ENCODE data around the gene KCNAB1.

Gene KCNAB1

GRCh38 chr3:156334841-156335545, 214.6 kb downstream of the KCNAB1 start:
- no peak for DNase-seq

GRCh38 chr3:156339491-156339890, 219.1 kb downstream of the KCNAB1 start:
- no peak for DNase-seq

GRCh38 chr3:156341332-156341731, 221.0 kb downstream of the KCNAB1 start:
- no peak for DNase-seq

DNA sequence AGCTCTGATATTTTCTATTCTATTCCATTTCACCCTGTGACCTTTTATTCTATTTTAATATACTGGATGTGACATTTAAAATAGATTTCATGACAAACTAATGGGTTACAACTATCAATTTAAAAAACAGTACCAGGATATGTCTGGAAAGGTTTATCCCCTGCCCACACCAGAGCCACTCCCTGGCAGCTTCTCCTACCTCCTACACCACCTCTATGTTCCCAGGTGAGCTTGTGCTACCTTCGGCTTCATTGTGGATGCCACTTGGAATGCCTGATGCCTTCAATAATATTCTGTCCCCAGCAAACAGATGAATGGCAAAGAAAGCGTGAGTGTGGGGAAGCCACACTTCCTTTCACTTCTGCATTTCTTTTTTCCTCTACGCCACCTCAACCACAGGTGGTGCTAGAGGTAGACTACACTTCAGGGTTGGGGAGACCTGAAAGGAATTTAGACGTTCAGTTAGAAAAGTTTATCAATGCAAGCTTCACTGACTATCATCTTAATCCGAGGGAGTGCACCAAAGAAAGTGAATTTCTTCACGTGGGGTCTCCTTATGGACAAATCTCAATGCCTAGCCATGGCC, 221.5 kb downstream of the KCNAB1 start:
- no peak for DNase-seq

- DNase-seq: no peak
Measured at GRCh38 chr3:156344215-156344614, 223.8 kb downstream of the KCNAB1 start.

GRCh38 chr3:156349111-156349510, 228.7 kb downstream of the KCNAB1 start:
- no peak for DNase-seq

DNA sequence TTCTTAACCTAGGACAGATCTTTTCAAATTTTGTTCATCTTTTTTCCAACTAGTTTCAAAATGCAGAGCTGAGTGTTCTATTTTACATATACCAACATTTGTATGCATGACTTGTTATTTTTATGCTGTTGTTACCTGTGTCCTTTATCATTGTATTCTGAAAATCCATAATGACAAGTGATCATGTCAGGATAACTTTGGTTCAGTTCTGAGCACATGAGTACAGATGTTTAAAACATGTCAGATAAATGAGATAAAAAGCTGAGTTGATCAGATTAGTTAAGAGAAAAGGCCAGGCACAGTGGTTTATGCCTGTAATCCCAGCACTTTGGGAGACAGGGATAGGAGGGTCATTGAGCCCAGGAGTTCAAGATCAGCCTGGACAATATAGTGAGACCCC, 229.6 kb downstream of the KCNAB1 start:
- no peak for DNase-seq

- DNase-seq: no peak
Measured at GRCh38 chr3:156350781-156351180, 230.4 kb downstream of the KCNAB1 start.

- no peak for DNase-seq
Measured at GRCh38 chr3:156351783-156352182, 231.4 kb downstream of the KCNAB1 start.

DNA sequence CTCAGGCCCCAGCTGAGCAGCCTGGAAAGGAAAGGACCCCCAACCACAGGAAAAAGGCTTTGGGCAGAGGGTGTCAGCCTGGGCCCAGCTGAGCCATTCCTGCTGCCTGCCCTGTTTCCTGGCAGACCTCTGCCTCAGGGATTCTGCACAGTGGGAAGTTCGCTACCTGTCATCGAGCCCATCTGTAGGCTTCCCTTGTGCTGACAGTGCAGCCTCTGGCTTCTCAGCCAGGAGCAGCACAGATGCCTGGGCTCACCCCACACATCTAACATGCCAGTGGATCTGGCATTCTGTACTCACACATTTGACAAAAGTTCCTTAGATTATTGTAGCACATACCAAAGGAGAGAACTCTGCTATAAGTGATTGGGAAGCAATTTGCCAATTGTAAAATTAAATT, 232.3 kb downstream of the KCNAB1 start:
- DNase-seq: no peak

DNA sequence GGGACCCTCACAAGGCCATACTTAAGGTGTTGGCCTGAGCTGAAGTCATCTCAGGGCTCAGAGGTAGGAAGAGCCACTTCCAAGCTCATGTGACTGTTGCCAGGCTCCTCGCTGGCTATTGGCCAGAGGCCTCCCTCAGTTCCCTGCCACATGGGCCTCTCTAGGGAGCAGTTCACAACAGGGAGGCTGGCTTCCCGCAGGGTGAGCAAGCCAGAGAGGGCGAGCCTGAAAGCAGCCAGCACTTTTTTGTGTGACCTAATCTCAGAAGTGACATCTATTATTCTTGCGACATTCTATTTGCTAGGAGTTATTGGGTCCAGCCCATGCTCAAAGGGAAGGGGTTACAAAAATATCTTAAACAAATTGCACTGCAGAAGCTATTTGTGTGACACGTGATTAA, 233.2 kb downstream of the KCNAB1 start:
- DNase-seq: no peak

- no peak for DNase-seq
Measured at GRCh38 chr3:156356537-156357363, 236.4 kb downstream of the KCNAB1 start.

DNA sequence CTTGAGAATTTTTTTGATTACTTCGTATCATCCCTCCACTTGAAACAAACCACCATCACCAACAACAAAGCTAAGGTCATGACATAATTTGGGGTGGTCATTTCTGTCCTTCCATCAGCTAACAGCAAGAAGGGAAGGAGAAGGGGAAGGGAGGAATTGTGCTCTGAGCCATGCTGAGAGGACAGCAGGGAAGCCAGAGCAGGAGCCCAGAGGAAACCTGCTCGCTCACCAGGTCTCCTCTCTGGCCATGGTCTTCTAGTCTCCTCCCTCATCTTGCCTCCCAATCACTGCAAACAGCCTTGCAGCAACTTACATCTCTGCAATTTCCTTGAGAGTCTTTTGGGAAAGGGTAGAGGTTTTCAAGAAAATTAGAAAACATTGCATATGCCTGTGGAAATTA, 237.9 kb downstream of the KCNAB1 start:
- no peak for DNase-seq

- DNase-seq: no peak
Measured at GRCh38 chr3:156359368-156359767, 239.0 kb downstream of the KCNAB1 start.

DNA sequence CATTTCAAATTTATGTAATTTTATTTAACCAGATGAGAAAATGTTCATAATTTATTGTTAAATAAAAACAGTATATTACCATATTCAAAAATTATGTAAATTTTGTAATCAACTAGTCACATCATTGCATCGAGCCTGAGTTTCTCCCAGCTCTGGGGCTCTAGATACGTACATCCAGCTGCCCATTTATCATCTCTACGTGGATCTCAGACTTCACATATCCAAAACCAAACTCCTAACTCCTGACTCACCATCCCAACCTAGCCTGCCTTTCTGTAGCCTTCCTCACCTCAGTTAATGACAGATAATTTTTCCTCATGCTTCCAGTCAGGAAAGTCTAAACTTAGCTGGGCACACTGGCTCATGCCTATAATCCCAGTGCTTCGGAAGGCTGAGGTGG, 239.7 kb downstream of the KCNAB1 start:
- no peak for DNase-seq

DNA sequence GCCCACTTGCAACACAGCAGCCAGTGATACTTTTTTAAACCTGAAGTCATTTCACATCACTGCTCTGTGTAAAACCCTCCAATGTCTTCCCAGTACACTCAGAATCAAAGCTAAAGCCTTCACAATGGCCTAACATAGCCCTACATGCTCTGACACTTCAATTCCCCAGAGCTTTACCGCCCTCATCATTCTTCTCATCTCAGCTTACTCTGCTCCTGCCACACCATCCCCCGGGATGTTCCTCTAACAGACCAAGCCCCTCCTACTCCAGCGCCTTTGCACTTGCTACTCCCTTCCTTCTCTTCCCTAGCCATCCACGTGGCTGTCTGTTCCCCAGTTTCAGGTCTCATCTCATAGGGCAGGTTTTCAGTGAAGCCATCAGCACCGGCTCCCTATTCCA, 240.6 kb downstream of the KCNAB1 start:
- no peak for DNase-seq

GRCh38 chr3:156366559-156366958, 246.2 kb downstream of the KCNAB1 start:
- DNase-seq: no peak

GRCh38 chr3:156368189-156368588, 247.8 kb downstream of the KCNAB1 start:
- no peak for DNase-seq

DNA sequence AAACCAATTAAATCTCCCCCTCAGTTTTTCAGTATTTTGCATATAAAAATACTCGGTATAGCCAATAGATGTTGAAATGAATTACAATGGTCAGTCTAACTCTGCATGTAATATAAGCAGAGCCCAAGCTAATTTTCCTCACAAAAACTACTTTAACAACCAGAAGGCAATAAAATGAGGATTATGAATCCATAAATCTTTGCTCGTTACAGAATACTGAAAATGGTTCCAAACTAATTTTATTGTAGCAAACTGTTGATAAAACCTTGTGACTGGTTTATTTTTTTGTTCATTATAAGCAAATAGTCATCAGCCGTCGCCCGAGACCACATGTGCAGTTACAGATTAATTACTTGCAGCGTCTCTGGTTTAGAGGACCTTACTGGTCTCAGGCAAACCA, 251.3 kb downstream of the KCNAB1 start:
- DNase-seq: no peak

GRCh38 chr3:156373095-156373494, 252.7 kb downstream of the KCNAB1 start:
- DNase-seq: no peak

GRCh38 chr3:156373654-156374053, 253.3 kb downstream of the KCNAB1 start:
- DNase-seq: no peak

- no peak for DNase-seq
Measured at GRCh38 chr3:156376199-156376598, 255.8 kb downstream of the KCNAB1 start.

DNA sequence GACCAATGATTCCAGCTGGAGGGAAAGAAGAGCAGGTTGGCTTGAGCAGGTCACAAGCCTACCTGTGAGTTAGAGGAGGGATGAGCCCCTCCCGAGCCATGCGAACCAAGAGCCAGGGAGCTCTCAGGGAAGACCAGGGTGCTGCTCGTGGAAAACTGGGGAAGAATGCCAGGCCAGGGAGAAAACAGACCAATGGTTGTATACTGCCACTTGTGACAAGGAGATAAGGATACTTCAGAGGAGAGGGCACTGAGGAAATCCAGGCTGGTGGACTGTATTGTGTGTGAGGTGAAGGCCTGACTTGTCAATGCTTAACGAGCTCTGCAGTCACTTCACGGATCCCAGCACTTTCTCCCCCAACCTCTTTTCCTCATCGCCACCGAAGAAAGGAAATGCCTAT, 256.9 kb downstream of the KCNAB1 start:
- DNase-seq: no peak

DNA sequence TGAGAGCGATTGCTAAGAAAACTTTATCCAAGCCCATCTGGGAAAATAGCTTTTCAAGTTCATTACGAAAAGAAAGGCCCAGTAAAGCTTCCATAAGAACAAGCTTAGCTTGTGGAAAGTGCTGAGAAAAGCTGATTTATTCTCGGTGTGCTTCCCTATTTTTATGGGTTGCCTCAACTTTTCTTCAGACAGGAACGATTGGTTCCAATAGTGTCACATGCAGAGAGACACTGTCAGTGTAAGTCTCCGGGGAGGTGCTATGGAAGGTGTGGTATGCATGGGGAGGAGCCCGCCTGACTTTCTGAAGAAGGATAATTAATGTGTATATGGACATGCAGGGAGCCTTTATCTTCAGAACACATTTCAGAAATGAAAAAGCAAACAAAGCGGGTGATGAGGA, 257.3 kb downstream of the KCNAB1 start:
- no peak for DNase-seq

All from stimulated activated CD4-positive, alpha-beta T cell treated with anti-CD3 and anti-CD28 coated beads, Interleukin-4, amount 100 ng/mL, for 24 hours (primary cell).